Fibroblast of lung (primary cell): ENCODE results near the gene PAIP2. TPM values are rescaled to one million over a fixed set of nuclear protein-coding genes. Genes with fewer than 3 reads are reported as not detected.

Experiments
- DNase-seq, 2 donors: peaks; one replicate each; pipeline versions ENCODE4 v3.0.0 to v3.0.0-alpha.2; 2010; ENCODE audit warnings: low read depth in 2 of 2
- H2AFZ ChIP-seq: 2 replicates; pipeline ENCODE4 v1.5.1; 2012; ENCODE audit warnings: low read length, control low read depth, inconsistent platforms
- H3K27ac ChIP-seq: 2 replicates; pipeline ENCODE4 v1.5.1; 2011; ENCODE audit warnings: low read length, control low read depth; ENCODE audit not compliant: insufficient read depth
- H3K27me3 ChIP-seq: 2 replicates; pipeline ENCODE4 v1.5.1; 2011; ENCODE audit warnings: mild to moderate bottlenecking, low read length; ENCODE audit not compliant: control insufficient read depth, insufficient read depth
- H3K36me3 ChIP-seq: 2 replicates; pipeline ENCODE4 v1.5.1; 2011; ENCODE audit warnings: low read length; ENCODE audit not compliant: control insufficient read depth, insufficient read depth
- H3K4me1 ChIP-seq: 2 replicates; pipeline ENCODE4 v1.5.1; 2011; ENCODE audit warnings: low read length; ENCODE audit not compliant: control insufficient read depth, insufficient read depth; ENCODE audit errors: extremely low read depth
- H3K4me2 ChIP-seq: 2 replicates; pipeline ENCODE4 v1.5.1; 2011; ENCODE audit warnings: low read length, control low read depth; ENCODE audit not compliant: insufficient read depth; ENCODE audit errors: extremely low read depth
- H3K4me3 ChIP-seq, 4 experiments: fragments of 200-600 bp in 1 of 4; sonication (generic) in 1 of 4; replicated peaks in 1 of 4; 2 replicates each; pipeline ENCODE4 v1.5.1; 2011 to 2016; ENCODE audit warnings: low read length in 4 of 4, low read depth in 3 of 4, mild to moderate bottlenecking in 3 of 4, control low read depth in 2 of 4, inconsistent platforms in 1 of 4, mixed read lengths in 1 of 4; ENCODE audit not compliant: insufficient read depth in 1 of 4; ENCODE audit errors: control extremely low read depth in 1 of 4
- H3K79me2 ChIP-seq: 2 replicates; pipeline ENCODE4 v1.5.1; 2012; ENCODE audit warnings: mild to moderate bottlenecking, low read length, inconsistent platforms; ENCODE audit not compliant: control insufficient read depth, insufficient read depth
- H3K9ac ChIP-seq: 2 replicates; pipeline ENCODE4 v1.5.1; 2011; ENCODE audit warnings: mild to moderate bottlenecking, low read length, control low read depth; ENCODE audit not compliant: insufficient read depth
- H3K9me3 ChIP-seq: 2 replicates; pipeline ENCODE4 v1.5.1; 2012; ENCODE audit warnings: low read depth, low read length; ENCODE audit not compliant: control insufficient read depth, insufficient read depth
- H4K20me1 ChIP-seq: 2 replicates; pipeline ENCODE4 v1.5.1; 2011; ENCODE audit warnings: low read length; ENCODE audit not compliant: control insufficient read depth, insufficient read depth; ENCODE audit errors: extremely low read depth
- CTCF ChIP-seq, 2 donors: IDR thresholded peaks in 1 of 2; conservative IDR thresholded peaks in 1 of 2; 1 replicate in 1 of 2; 2 replicates in 1 of 2; pipeline ENCODE4 v1.5.1; 2011 to 2012; ENCODE audit warnings: low read length in 2 of 2, control low read depth in 1 of 2, inconsistent platforms in 1 of 2, low read depth in 1 of 2, mild to moderate bottlenecking in 1 of 2
- EZH2 ChIP-seq: IDR thresholded peaks from 2 replicates; pipeline ENCODE4 v1.5.1; 2012; ENCODE audit warnings: low read length, control low read depth, mild to moderate bottlenecking; ENCODE audit errors: missing control alignments
- polyA plus RNA-seq, 2 donors: library from polyadenylated mRNA; depleted of rRNA in 1 of 2; stranded (reverse) in 1 of 2; unstranded in 1 of 2; fragments of >200 nt; gene quantifications; 2 replicates each; pipeline ENCODE4 v1.2.1, GENCODE V29; 2011 to 2012; ENCODE audit warnings: missing spikeins in 1 of 2
- total RNA-seq: library from RNA; depleted of rRNA; stranded (reverse); fragments of >200 nt; gene quantifications from 2 replicates; pipeline ENCODE4 v1.2.1, GENCODE V29; 2014

The PAIP2 gene
- total and polyA plus RNA-seq, 2 donors (not counting 1 experiment from before 2014, with no cell fraction given): 59.0 to 105 TPM

GRCh38 chr5:139377226-139377625 is 35.6 kb downstream of the PAIP2 start:
- Histone ChIP-seq H3K27ac (no peak overlapping the region), H3K9me3 (no peaks in the 10 kb centered on the region), H3K4me2 (no peak overlapping the region), H2AFZ (no peak overlapping the region), H3K4me3 (no peak overlapping the region), H3K79me2 (no peaks in the 10 kb centered on the region), H4K20me1 (no peaks in the 10 kb centered on the region), H3K27me3 (no peaks in the 10 kb centered on the region), H3K4me1 (no peaks in the 10 kb centered on the region), H3K9ac (no peak overlapping the region), H3K36me3 (no peaks in the 10 kb centered on the region)
- no peak for DNase-seq
- TF ChIP-seq EZH2: no peak
- no peak for TF ChIP-seq CTCF (conservative IDR thresholded peaks at IDR 0.05 in 1 of 2, IDR thresholded peaks at IDR 0.05 in 1 of 2; ENCODE audit: low read depth in 1 of 2, low read length in 2 of 2)

DNA sequence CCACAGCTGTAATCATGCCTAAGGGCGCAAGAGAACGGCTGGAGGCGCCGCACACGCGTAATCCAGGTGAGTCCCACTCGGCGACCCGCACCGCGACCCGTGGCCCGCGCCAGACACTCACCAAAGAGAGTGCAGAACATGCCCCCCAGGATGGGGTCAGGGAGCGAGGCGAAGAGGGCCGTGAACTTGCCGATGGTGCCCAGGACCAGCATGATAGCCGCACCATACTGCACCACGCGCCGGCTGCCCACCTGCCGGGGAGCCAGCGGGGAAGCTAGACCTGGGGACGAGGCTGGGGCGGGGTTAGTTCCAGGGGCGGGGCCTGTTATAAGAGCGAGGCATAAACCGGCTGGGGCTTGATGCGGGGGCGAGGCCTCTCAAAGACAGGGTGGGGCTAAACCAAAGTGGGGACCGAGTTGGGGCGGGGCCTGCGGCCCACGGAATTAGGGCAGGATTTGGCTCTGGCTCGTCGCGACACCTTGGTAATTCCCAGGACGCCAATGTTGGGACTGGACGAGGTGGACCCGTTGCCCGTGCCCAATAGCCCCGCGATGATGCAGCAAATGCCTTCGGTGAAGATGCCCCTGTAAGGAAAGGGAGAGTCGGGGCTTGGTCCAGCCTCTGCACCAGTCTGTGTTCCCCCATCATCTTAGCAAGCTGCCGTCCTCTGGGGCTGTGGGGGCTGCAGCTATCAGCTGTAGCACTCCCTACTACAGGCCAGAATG is 36.6 kb downstream of the PAIP2 start:
- H3K36me3 ChIP-seq: no peaks in the 10 kb centered on the region
- TF ChIP-seq CTCF (conservative IDR thresholded peaks at IDR 0.05 in 1 of 2, IDR thresholded peaks at IDR 0.05 in 1 of 2; ENCODE audit: low read depth in 1 of 2, low read length in 2 of 2): no peak
- no peak for TF ChIP-seq EZH2

GRCh38 chr5:139378941-139379361 is 37.3 kb downstream of the PAIP2 start:
- no peak overlapping the region for H3K9ac ChIP-seq
- H3K79me2 ChIP-seq: no peaks in the 10 kb centered on the region
- no peak overlapping the region for H3K4me2 ChIP-seq
- no peaks in the 10 kb centered on the region for H3K27me3 ChIP-seq
- H2AFZ ChIP-seq: no peak overlapping the region
- no peak for DNase-seq
- H3K9me3 ChIP-seq: no peaks in the 10 kb centered on the region
- H3K36me3 ChIP-seq: no peaks in the 10 kb centered on the region
- H3K4me3 ChIP-seq: no peak overlapping the region
- no peak overlapping the region for H3K27ac ChIP-seq
- H3K4me1 ChIP-seq: no peaks in the 10 kb centered on the region
- no peaks in the 10 kb centered on the region for H4K20me1 ChIP-seq
- TF ChIP-seq CTCF (conservative IDR thresholded peaks at IDR 0.05 in 1 of 2, IDR thresholded peaks at IDR 0.05 in 1 of 2; ENCODE audit: low read depth in 1 of 2, low read length in 2 of 2) (no peak), EZH2 (no peak)

More for the DNA sequence above, 36.6 kb downstream of the PAIP2 start:
- Histone ChIP-seq H3K9me3 (no peaks in the 10 kb centered on the region), H3K27me3 (no peaks in the 10 kb centered on the region), H3K4me3 (no peak overlapping the region), H3K9ac (no peak overlapping the region), H2AFZ (no peak overlapping the region), H3K79me2 (no peaks in the 10 kb centered on the region), H3K27ac (no peak overlapping the region), H4K20me1 (no peaks in the 10 kb centered on the region), H3K4me2 (no peak overlapping the region), H3K4me1 (no peaks in the 10 kb centered on the region)
- no peak for DNase-seq
